Uterus (tissue), 4 donors: ENCODE results near the gene FILIP1L. TPM values are rescaled to one million over a fixed set of nuclear protein-coding genes. Genes with fewer than 3 reads are reported as not detected.

Experiments
- DNase-seq, 2 donors: peaks; one replicate each; pipeline ENCODE4 v3.0.0-alpha.2; 2019 to 2020
- H3K27ac ChIP-seq, 2 donors: fragments of 200-600 bp; sonication (generic); 1 replicate in 1 of 2; 2 replicates in 1 of 2; pipeline ENCODE4 v1.5.1; 2016 to 2018
- H3K27me3 ChIP-seq, 2 donors: fragments of 200-600 bp; sonication (generic); one replicate each; pipeline ENCODE4 v1.5.1; 2018 to 2019; ENCODE audit warnings: control low read depth in 1 of 2
- H3K36me3 ChIP-seq, 2 donors: fragments of 200-600 bp; sonication (generic); one replicate each; pipeline ENCODE4 v1.5.1; 2019; ENCODE audit warnings: control low read depth in 1 of 2
- H3K4me1 ChIP-seq, 2 donors: fragments of 200-600 bp; sonication (generic); one replicate each; pipeline ENCODE4 v1.5.1; 2018 to 2019; ENCODE audit warnings: control low read depth in 1 of 2
- H3K4me3 ChIP-seq, 2 donors: fragments of 200-600 bp; sonication (generic); 1 replicate in 1 of 2; 2 replicates in 1 of 2; pipeline ENCODE4 v1.5.1; 2018 to 2019; ENCODE audit warnings: mild to moderate bottlenecking in 1 of 2
- H3K9me3 ChIP-seq, 2 donors: fragments of 200-600 bp; sonication (generic); one replicate each; pipeline ENCODE4 v1.5.1; 2019; ENCODE audit warnings: control low read depth in 1 of 2
- POLR2A ChIP-seq, 2 donors: fragments of 450-650 bp; IDR thresholded peaks; one replicate each; pipeline ENCODE4 v1.6.1; 2016; ENCODE audit warnings: antibody characterized with exemption in 2 of 2, mild to moderate bottlenecking in 1 of 2, moderate library complexity in 1 of 2
- intact Hi-C: fragments of 100-400 bp; cut with DNase I; formaldehyde crosslinking; loops from one replicate; pipeline ENCODE4 v1.15.1; 2023; ENCODE audit warnings: low total_unique reads
- total RNA-seq, 4 donors: library from RNA; depleted of rRNA in 3 of 4; stranded (reverse); fragments of >200 nt in 3 of 4; gene quantifications; one replicate each; pipeline versions ENCODE4 v1.1.0 to v1.2.4, GENCODE V29; 2014 to 2023
- TF ChIP-seq, protein P1 (sequence below), 4 experiments: fragments of 200-600 bp in 2 of 4; fragments of 450-650 bp in 2 of 4; sonication (generic) in 2 of 4; IDR thresholded peaks; one replicate each; pipeline ENCODE4 v1.5.1; 2016 to 2019; ENCODE audit warnings: antibody characterized with exemption in 4 of 4, mild to moderate bottlenecking in 2 of 4, moderate library complexity in 1 of 4
- donor health status: DM: yes; HTN: yes; CAD: no.

Gene FILIP1L
- total RNA-seq, 4 donors from 2014 or later = 48.5 to 99.1 (median 66.3) TPM

DNA sequence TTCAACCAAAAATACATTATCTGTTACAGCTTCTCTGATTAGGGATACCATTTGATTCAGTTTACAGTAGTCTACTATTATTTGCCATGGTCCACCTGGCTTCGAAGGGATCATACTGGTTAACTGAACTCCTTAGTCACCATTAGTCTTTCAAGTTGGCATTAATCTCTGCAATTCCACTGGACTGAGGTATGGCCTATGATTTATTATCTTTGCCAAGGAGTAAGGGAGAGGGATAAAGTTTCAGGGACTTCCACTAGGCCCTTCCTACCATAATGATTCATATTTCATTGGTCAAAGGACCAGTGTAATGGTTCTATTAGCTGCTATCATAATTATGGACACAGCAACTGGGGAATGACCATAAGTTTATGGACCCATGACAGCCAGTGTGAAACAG is 303.9 kb downstream of the FILIP1L start:
- no peaks in the 10 kb centered on the region for H3K36me3 ChIP-seq
- intact Hi-C loops = no loop called here
- H3K27me3 ChIP-seq = no peaks in the 10 kb centered on the region
- TF ChIP-seq, protein P1, sequence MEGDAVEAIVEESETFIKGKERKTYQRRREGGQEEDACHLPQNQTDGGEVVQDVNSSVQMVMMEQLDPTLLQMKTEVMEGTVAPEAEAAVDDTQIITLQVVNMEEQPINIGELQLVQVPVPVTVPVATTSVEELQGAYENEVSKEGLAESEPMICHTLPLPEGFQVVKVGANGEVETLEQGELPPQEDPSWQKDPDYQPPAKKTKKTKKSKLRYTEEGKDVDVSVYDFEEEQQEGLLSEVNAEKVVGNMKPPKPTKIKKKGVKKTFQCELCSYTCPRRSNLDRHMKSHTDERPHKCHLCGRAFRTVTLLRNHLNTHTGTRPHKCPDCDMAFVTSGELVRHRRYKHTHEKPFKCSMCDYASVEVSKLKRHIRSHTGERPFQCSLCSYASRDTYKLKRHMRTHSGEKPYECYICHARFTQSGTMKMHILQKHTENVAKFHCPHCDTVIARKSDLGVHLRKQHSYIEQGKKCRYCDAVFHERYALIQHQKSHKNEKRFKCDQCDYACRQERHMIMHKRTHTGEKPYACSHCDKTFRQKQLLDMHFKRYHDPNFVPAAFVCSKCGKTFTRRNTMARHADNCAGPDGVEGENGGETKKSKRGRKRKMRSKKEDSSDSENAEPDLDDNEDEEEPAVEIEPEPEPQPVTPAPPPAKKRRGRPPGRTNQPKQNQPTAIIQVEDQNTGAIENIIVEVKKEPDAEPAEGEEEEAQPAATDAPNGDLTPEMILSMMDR (IDR thresholded peaks at IDR 0.05) = no peak
- no peak for TF ChIP-seq POLR2A (IDR thresholded peaks at IDR 0.05)
- H3K9me3 ChIP-seq = peaks cover 0 to 7% of the 10 kb centered on the region in 2 donors
- no peaks in the 10 kb centered on the region for H3K4me1 ChIP-seq
- H3K27ac ChIP-seq = no peak overlapping the region
- no peak for DNase-seq
- H3K4me3 ChIP-seq = no peak overlapping the region

DNA sequence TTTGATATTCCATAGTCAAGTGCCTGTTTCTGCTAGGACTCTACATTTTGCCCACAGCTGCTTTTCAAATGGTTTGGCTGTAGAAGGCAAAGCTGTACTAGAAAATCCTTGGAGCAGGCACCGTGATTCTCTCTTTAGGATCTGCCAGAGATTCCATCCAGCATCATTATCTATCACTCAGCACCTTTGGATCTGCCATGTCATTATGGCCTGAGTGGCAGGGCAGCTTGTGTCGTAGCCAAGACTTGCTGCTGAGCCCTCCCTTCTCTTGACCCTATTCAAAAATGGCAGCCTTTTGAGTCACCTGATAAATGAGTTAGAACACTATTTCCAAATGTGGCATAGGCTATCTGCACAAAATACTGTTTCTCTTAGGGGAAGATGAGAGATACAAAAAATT is 304.7 kb downstream of the FILIP1L start:
- Histone ChIP-seq H3K27ac (no peak overlapping the region), H3K4me1 (no peaks in the 10 kb centered on the region), H3K9me3 (peaks cover 0 to 12% of the 10 kb centered on the region in 2 donors), H3K4me3 (no peak overlapping the region), H3K36me3 (no peaks in the 10 kb centered on the region), H3K27me3 (no peaks in the 10 kb centered on the region)
- DNase-seq = no peak
- intact Hi-C loops = no loop called here
- TF ChIP-seq POLR2A (IDR thresholded peaks at IDR 0.05) = no peak

DNA sequence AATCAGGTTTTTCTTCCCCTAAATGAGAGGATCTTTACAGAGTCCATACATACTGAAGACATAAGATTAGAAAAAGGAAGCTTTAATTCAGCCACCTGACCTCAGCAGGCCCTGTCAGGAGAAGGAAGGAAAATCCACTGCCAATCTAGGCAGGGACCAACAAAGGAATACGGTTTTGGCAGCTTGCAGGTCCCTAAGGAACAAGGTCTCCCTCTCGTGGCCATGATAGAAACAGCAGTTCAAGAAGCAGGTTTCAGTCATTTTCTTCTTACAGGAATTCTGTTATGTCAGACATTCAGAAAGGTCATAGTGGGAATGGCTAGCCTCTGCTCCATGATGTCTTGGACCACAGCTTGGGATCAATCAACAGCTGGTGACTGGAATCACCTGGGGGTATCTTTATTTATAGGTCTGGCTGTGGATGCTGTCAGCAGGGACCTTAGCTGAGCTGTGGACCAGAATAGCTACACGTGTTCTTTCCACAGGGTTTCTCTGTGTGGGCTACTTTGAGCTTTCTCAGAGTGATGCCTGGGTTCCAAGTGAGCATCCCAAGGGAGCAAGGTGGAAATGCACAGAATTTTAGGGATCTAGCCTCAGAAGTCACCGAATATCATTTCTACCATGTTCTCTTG is 306.0 kb downstream of the FILIP1L start:
- Histone ChIP-seq H3K36me3 (no peaks in the 10 kb centered on the region), H3K27me3 (no peaks in the 10 kb centered on the region), H3K4me1 (no peaks in the 10 kb centered on the region), H3K4me3 (no peak overlapping the region), H3K9me3 (peaks cover 0 to 12% of the 10 kb centered on the region in 2 donors), H3K27ac (no peak overlapping the region)
- no peak for TF ChIP-seq POLR2A (IDR thresholded peaks at IDR 0.05)
- TF ChIP-seq, protein P1 (IDR thresholded peaks at IDR 0.05) = peak; percentile 38 to 68 (median 58)
- DNase-seq = no peak
- intact Hi-C loops = no loop called here

GRCh38 chr3:99805160-99805559 is 309.1 kb downstream of the FILIP1L start:
- Histone ChIP-seq H3K4me3 (no peak overlapping the region), H3K27me3 (no peaks in the 10 kb centered on the region)
- intact Hi-C loops = no loop called here

GRCh38 chr3:99803297-99803696 is 311.0 kb downstream of the FILIP1L start:
- TF ChIP-seq, protein P1 (IDR thresholded peaks at IDR 0.05) = no peak
- no peak for TF ChIP-seq POLR2A (IDR thresholded peaks at IDR 0.05)
- H3K9me3 ChIP-seq = peaks cover 0 to 12% of the 10 kb centered on the region in 2 donors
- H3K4me1 ChIP-seq = no peaks in the 10 kb centered on the region
- H3K4me3 ChIP-seq = no peak overlapping the region
- no peak for DNase-seq
- H3K36me3 ChIP-seq = no peaks in the 10 kb centered on the region
- intact Hi-C loops = no loop called here
- no peak overlapping the region for H3K27ac ChIP-seq
- H3K27me3 ChIP-seq = no peaks in the 10 kb centered on the region

More at GRCh38 chr3:99805160-99805559, 309.1 kb downstream of the FILIP1L start:
- H3K9me3 ChIP-seq = peaks cover 0 to 12% of the 10 kb centered on the region in 2 donors
- no peak overlapping the region for H3K27ac ChIP-seq
- H3K4me1 ChIP-seq = no peaks in the 10 kb centered on the region
- TF ChIP-seq, protein P1 (IDR thresholded peaks at IDR 0.05) = no peak
- TF ChIP-seq POLR2A (IDR thresholded peaks at IDR 0.05) = no peak
- H3K36me3 ChIP-seq = no peaks in the 10 kb centered on the region
- DNase-seq = no peak
